ENCODE results near the gene QKI.
A peak's percentile ranks its signal among the peaks of the same experiment; 100 is the strongest.

QKI gene

DNA sequence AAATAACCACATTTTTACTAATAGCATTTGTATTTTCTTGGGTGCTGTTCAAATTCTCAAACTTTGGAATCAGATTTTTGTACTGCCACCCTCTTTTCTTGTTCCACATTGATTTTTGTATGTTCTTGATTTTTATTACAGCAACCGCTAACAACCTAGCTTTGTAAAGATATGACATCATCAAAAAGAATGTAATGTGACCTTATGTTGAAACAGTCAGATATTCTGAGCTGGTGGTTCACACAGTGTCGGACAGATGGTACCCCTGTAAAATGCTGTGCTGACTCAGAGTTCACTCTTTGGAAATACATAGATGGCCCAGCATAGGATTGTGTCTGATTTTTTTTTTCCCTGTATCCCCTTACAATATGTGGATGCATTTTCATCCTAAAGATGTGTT lies 118.9 kb downstream of the QKI start:
- DNase-seq (ENCODE audit: low read depth): no peak

DNA sequence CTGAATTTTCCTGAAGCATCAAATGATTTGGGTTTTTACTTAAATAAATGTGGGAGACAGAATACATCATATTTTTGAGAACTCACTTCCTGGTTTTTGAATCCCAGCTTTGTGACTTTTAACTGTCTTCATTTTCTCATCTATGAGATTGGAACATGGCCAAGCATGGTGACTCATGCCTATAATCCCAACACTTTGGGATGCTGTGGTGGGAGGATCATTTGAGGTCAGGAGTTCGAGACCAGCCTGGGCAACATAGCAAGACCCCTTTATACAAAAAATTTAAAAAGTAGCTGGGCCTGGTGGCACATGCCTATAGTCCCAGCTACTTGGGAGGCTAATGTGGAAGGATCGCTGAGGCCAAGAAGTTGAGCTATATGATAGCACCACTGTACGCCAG lies 122.3 kb downstream of the QKI start:
- DNase-seq (ENCODE audit: low read depth): no peak

DNA sequence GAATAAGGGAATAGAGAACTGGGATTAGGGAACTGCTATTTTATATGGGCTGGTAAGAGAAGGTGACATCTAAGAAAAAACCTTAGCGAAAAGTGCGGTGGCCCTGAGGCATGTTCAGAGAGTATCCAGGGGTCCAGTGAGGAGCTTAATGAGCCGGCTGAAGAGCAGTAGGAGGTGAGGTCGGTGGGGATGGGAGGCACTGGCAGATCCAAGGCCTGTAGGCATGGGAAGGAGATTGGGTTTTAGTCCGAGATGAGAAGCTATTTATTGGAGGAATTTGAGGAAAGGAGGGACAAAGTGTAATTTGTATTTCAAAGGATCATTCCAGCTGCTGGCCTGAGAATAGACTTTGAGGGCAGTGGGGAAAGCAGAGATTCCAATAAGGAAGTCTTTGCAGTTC lies 123.8 kb downstream of the QKI start:
- DNase-seq (ENCODE audit: low read depth): no peak

DNA sequence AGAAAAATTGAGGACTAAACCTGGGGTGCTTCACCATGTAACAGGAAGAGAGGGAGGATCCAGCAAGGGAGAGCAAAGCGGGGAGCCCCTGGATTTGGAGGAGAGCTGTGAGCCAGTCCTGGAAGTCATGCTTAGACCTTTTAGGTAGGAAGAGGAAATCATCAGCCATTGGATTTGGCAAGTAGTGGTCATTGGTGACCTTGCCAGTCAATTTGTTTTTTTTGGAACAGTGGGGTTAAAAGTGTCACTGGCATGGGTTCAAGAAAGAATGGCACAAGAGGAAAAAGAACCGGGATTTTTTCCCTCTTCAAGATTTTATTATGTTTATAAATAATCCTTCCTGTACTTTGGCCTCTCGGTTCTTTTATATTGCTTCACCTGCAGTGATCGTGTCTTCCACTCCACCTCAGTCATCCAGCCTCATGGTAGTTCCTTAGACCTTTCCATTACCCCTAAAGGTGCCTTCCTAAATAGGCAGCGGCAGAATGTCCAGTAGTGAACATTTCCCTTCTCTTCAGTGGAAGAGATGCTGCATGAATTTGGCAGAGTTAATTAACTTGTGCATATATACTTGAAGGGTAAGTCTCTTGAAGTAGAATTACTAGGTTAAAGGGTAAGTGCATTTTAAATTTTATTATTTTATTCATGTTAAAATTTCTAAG lies 124.7 kb downstream of the QKI start:
- no peak for DNase-seq (ENCODE audit: low read depth)

DNA sequence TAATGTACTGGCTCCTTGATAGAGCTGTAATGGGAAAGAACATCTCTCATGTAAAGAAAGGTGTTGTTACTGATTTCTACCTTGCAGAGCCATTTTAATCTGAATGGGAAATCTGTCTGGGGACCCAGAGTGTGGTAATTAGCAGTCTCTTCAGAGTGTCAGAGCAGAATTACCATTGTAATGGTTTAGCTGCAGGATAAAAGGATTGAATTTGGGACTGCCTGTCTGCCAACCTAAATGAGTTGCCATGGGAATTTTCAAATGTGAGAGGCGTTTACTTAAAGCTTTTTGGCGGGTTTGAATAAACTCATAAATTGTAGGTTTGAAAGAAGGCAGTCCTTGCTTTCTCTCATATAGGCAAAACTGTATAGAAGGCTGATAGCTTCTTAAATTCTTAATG lies 128.8 kb downstream of the QKI start:
- DNase-seq (ENCODE audit: low read depth): no peak

DNA sequence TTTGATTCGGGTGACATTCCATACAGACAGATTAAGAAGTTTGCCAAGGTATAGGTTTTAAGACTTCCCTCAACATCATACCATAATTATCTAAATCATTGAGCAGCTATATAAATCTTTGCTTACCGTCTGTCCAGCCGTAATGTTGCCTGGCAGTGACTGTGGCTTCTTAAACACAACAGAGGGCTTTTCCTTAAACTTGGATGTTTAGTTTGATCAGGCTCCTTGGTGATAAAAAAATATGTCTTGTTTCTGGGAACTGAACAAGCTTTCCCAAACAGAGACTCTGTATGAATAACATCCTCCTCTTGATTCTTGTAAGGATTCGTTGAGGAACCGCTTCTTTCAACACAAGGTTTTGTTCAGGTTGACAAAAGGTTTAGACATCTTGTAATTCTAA lies 130.9 kb downstream of the QKI start:
- DNase-seq (ENCODE audit: low read depth): no peak

DNA sequence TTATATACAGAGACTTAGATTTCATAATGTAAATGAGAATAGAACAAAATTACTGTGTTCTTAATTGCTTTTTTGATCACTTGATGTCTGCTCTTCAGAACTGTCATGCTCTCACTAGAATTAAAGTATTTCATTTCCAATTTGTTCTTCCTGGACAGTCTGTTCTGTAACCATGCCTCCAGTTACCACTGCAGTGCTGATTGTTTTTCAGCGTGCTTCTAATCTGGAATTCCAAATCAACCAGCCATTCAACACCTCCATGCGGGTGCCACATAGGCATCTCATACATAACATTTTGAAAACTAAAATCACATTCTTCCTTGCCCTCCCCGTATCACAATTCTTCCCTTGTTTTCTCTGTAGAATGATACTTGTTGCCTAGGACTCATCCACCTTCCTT lies 132.8 kb downstream of the QKI start:
- no peak for DNase-seq (ENCODE audit: low read depth)

DNA sequence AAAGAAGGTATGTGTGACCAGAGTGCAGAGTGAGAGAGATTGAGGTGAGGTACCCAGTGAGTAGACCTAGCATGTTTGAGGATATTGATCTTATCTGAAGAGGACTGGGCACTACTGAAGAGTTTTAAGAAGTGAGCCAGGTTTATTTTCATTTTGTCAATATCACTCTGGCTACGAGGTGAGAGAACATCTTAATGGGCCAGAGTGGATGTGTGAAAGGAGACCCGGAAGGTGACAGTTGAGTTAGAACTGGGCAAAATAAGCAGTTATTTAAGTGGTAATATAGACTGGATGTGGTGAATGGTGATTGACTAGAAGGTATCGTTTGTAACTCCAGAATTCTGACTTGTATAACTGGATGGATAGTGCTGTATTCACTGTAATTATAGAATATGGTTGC lies 134.1 kb downstream of the QKI start:
- no peak for DNase-seq (ENCODE audit: low read depth)

GRCh38 chr6:163554032-163554431 lies 139.5 kb downstream of the QKI start:
- DNase-seq (ENCODE audit: low read depth): no peak

DNA sequence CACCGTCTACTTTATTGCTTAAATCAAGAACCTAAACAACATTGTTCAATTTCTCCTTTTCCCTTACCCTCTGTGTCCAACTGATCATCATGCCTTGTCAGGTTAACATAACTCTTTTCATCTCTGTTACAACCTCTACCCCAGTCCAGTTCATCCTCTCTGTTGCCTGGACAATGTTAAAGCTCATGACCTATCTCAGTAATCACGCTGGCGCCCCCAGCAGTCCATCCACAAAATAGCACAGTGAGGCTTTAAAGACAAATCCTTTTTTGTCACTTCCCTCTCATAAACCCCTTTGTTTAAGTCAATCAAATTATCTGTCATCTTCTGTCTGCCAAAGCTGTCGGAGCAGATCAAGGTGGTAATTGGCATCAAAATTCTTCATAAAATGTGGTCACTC lies 140.1 kb downstream of the QKI start:
- DNase-seq (ENCODE audit: low read depth): peak; percentile 36

- DNase-seq (ENCODE audit: low read depth): no peak
Measured at GRCh38 chr6:163559661-163560060, 145.1 kb downstream of the QKI start.

DNA sequence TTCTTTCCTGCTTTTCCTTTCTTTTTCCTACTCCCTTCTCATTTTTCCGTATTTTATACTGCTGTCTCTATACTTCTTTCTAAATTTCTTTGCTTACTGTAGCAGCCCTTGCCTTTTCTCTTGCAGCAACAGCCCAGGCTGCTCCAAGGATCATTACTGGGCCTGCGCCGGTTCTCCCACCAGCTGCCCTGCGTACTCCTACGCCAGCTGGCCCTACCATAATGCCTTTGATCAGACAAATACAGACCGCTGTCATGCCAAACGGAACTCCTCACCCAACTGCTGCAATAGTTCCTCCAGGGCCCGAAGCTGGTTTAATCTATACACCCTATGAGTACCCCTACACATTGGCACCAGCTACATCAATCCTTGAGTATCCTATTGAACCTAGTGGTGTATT lies 148.8 kb downstream of the QKI start:
- no peak for DNase-seq (ENCODE audit: low read depth)

DNA sequence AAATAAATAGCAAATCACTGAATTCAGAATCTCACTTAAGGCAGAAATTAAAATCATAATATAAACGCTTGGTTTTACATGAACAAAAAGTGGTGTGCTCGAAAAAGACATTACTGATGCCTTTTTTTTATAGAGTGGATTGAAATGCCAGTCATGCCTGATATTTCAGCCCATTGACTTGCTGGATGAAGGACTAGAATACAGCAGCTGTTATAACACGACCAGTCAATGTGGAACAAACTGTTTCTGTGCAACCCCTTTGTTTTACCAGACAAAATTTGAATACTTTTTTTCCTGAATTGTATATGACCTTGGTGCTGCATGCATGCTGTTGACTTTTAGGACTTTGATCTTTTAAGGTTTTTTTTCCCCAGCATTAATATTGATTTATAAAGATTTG lies 150.0 kb downstream of the QKI start:
- DNase-seq (ENCODE audit: low read depth): no peak

DNA sequence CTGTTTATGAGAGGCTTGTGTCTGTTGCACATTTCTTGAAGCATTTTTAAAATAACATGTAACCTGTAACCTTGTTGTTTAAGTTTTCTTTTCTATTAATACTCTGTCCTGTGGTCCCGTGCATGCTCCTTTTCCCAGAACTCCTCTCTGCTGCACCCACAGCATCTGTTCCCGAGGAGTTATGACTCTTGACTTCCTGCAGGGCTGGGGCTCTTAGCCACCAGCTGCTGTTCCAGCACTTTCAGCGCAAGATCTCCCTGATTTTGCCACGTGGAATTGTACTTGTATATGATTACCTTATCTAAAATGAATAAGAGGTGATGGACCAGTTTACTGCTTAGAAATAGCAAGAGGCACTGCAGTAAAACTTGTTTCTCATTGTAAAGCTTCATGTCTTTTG lies 150.6 kb downstream of the QKI start:
- no peak for DNase-seq (ENCODE audit: low read depth)

GRCh38 chr6:163566056-163566455 lies 151.5 kb downstream of the QKI start:
- DNase-seq (ENCODE audit: low read depth): no peak

- no peak for DNase-seq (ENCODE audit: low read depth)
Measured at GRCh38 chr6:163568275-163568674, 153.8 kb downstream of the QKI start.

- no peak for DNase-seq (ENCODE audit: low read depth)
Measured at GRCh38 chr6:163570579-163571231, 156.2 kb downstream of the QKI start.

GRCh38 chr6:163571730-163572129 lies 157.2 kb downstream of the QKI start:
- no peak for DNase-seq (ENCODE audit: low read depth)

GRCh38 chr6:163572612-163573011 lies 158.1 kb downstream of the QKI start:
- DNase-seq (ENCODE audit: low read depth): no peak

GRCh38 chr6:163573503-163574179 lies 159.1 kb downstream of the QKI start:
- no peak for DNase-seq (ENCODE audit: low read depth)

DNA sequence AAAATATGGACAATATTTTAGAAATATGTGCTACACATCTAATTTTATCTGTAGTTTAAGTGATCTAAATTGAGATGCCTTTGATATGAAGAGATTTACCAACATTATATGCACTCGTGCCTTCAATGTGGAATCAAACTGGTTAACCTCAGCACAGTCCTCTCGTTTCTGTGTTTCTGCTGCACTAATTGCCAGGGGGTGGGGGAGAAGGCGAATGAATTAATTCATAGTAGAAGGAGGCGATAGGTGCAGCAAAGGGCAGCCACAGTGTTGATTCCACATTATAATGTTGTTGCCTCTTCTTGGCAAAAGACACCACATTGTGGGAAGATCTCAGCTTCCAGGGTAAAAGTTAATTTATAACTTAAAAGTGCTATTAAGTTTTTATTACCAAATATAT lies 161.6 kb downstream of the QKI start:
- no peak for DNase-seq (ENCODE audit: low read depth)

GRCh38 chr6:163577404-163577803 lies 162.9 kb downstream of the QKI start:
- DNase-seq (ENCODE audit: low read depth): no peak

GRCh38 chr6:163579111-163579879 lies 164.8 kb downstream of the QKI start:
- no peak for DNase-seq (ENCODE audit: low read depth)

Measured in stimulated activated CD4-positive, alpha-beta T cell treated with anti-CD3 and anti-CD28 coated beads, Interleukin-2, amount 100 ng/mL, for 4 hours (primary cell).